Esophagus muscularis mucosa (tissue), 4 donors: ENCODE results near the gene DRG1. TPM values are rescaled to one million over a fixed set of nuclear protein-coding genes. Genes with fewer than 3 reads are reported as not detected.
"Not testable (repeated sequence)": the region's sequence is repeated elsewhere in the genome, so short reads cannot be mapped to it uniquely, and the experiment has no call there.

ENCODE experiments used
- DNase-seq: peaks from one replicate; pipeline ENCODE4 v3.0.0-alpha.2; 2017; ENCODE audit errors: extremely low spot score
- H3K27ac ChIP-seq, 4 donors: fragments of 200-600 bp; sonication (generic); replicated peaks in 1 of 4; 1 replicate in 3 of 4; 2 replicates in 1 of 4; pipeline ENCODE4 v1.5.1; 2016 to 2019; ENCODE audit warnings: mild to moderate bottlenecking in 1 of 4
- H3K27me3 ChIP-seq, 4 donors: fragments of 200-600 bp; sonication (generic); one replicate each; pipeline versions ENCODE4 v1.5.1 to v1.6.0; 2016 to 2019
- H3K36me3 ChIP-seq, 4 donors: fragments of 200-600 bp; sonication (generic); one replicate each; pipeline ENCODE4 v1.5.1; 2016 to 2019
- H3K4me1 ChIP-seq, 4 donors: fragments of 200-600 bp; sonication (generic); one replicate each; pipeline ENCODE4 v1.5.1; 2016 to 2019
- H3K4me3 ChIP-seq, 4 donors: fragments of 200-600 bp; sonication (generic); 1 replicate in 2 of 4; 2 replicates in 2 of 4; pipeline ENCODE4 v1.5.1; 2016 to 2019; ENCODE audit warnings: mild to moderate bottlenecking in 4 of 4, moderate library complexity in 1 of 4
- H3K9me3 ChIP-seq, 4 donors: fragments of 200-600 bp; sonication (generic); 1 replicate in 3 of 4; 2 replicates in 1 of 4; pipeline ENCODE4 v1.5.1; 2016 to 2019
- CTCF ChIP-seq, 3 experiments: fragments of 200-600 bp in 2 of 3; fragments of 450-650 bp in 1 of 3; sonication (generic) in 2 of 3; IDR thresholded peaks; one replicate each; pipeline ENCODE4 v1.5.1; 2017 to 2019; ENCODE audit warnings: antibody characterized with exemption in 3 of 3, mild to moderate bottlenecking in 2 of 3, moderate library complexity in 1 of 3
- EP300 ChIP-seq: sonication (generic); formaldehyde crosslinking; IDR thresholded peaks from one replicate; pipeline ENCODE4 v1.6.1; 2017; ENCODE audit warnings: antibody characterized with exemption
- POLR2A ChIP-seq: fragments of 450-650 bp; IDR thresholded peaks from one replicate; pipeline ENCODE4 v1.6.1; 2017; ENCODE audit warnings: antibody characterized with exemption, moderate library complexity, mild to moderate bottlenecking, low read depth
- POLR2AphosphoS5 ChIP-seq, 2 donors: sonication (generic); formaldehyde crosslinking; IDR thresholded peaks; one replicate each; pipeline ENCODE4 v1.6.1; 2017; ENCODE audit warnings: antibody characterized with exemption in 2 of 2
- WGBS: methylation state at CpG from one replicate; pipeline ENCODE4 v1.1.5; 2018; 5-methylcytosine and 5-hydroxymethylcytosine counted together
- intact Hi-C: fragments of 100-400 bp; cut with DNase I; formaldehyde crosslinking; loops from one replicate; pipeline ENCODE4 v1.15.1; 2023
- total RNA-seq, 4 donors: library from RNA; depleted of rRNA; stranded (reverse); fragments of >200 nt; gene quantifications; one replicate each; pipeline versions ENCODE4 v1.1.0 to v1.2.1, GENCODE V29; 2016

DRG1 gene
- total RNA-seq, 4 donors from 2014 or later: 38.3 to 61.0 (median 53.0) TPM

DNA sequence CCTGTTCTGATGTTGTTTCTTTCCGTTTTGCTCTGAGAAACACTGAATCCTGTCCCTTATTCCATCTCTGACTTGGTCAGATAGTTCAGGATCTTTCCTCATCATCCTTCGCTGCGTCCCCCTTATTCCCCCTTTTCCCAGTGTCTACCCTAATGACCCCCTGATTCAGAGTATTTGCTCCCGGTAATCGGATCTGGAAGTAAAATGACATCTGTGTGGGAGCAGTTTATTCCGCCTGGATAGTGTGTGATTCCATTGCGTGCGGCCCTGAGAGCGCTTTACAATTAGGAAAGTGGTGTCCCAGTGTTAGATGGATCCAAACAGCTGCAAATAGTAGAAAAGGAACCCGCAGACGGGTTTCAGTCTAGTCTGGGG lies 606 bp downstream of the DRG1 start:
- no peak for DNase-seq
- Histone ChIP-seq H3K27me3 (no peaks in the 10 kb centered on the region), H3K9me3 (no peaks in the 10 kb centered on the region), H3K36me3 (peaks cover 15 to 39% (median 34%) of the 10 kb centered on the region in 4 donors), H3K4me3 (peak overlapping the region; percentile 69 to 87 (median 76)), H3K4me1 (peaks cover 12 to 30% (median 21%) of the 10 kb centered on the region in 4 donors), H3K27ac (peak overlapping the region; percentile 84 to 91 (median 85))
- intact Hi-C loops: no loop called here
- TF ChIP-seq CTCF (IDR thresholded peaks at IDR 0.05): no peak
- no peak for TF ChIP-seq EP300
- no peak for TF ChIP-seq POLR2A
- TF ChIP-seq POLR2AphosphoS5 (IDR thresholded peaks at IDR 0.05): no peak
- 2% methylated on average over 11 of the region's 11 CpGs for WGBS

- H3K27me3 ChIP-seq: not testable (repeated sequence)
These were observed 2.9 kb downstream of the DRG1 start for GRCh38 chr22:31402350-31402749.

GRCh38 chr22:31425331-31426050 lies 26.1 kb downstream of the DRG1 start:
- no peaks in the 10 kb centered on the region for H3K9me3 ChIP-seq
- no peak for TF ChIP-seq POLR2AphosphoS5 (IDR thresholded peaks at IDR 0.05)
- no peak for TF ChIP-seq EP300
- TF ChIP-seq POLR2A: no peak
- no peak for TF ChIP-seq CTCF (IDR thresholded peaks at IDR 0.05)
- H3K36me3 ChIP-seq: peaks cover 88 to 100% (median 96%) of the 10 kb centered on the region in 4 donors
- H3K4me3 ChIP-seq: no peak overlapping the region
- no peak overlapping the region for H3K27ac ChIP-seq
- H3K4me1 ChIP-seq: no peaks in the 10 kb centered on the region
- intact Hi-C loops: no loop called here
- no peaks in the 10 kb centered on the region for H3K27me3 ChIP-seq
- 84% methylated on average over 9 of the region's 9 CpGs for WGBS
- DNase-seq: no peak

More at GRCh38 chr22:31402350-31402749, 2.9 kb downstream of the DRG1 start:
- Histone ChIP-seq H3K36me3 (peaks cover 37 to 63% (median 51%) of the 10 kb centered on the region in 4 donors), H3K4me1 (peaks cover 12 to 30% (median 22%) of the 10 kb centered on the region in 4 donors)
- 92% methylated on average over 2 of the region's 2 CpGs for WGBS
- intact Hi-C loops, H3K27ac ChIP-seq, H3K9me3 ChIP-seq, H3K4me3 ChIP-seq, DNase-seq: not testable (repeated sequence)

DNA sequence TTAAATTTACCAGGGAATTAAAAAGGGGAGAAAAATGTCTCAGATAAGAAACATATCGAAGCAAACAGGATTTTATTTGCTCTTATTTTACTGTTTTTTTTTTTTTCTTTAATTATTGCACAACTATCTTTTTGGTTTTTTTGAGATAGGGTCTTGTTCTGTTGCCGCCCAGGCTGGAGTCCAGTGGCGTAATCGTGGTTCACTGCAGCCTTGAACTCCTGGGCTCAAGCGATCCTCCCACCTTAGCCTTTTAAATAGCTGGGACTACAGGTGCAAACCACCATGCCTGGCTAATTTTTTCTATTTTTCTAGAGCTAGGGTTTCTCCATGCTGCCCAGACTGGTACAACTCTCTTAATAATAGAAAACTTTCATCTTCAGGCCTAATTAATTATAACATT lies 32.5 kb downstream of the DRG1 start:
- TF ChIP-seq CTCF (IDR thresholded peaks at IDR 0.05) (no peak), POLR2AphosphoS5 (IDR thresholded peaks at IDR 0.05) (no peak), POLR2A (no peak), EP300 (no peak)
- no peaks in the 10 kb centered on the region for H3K9me3 ChIP-seq
- intact Hi-C loops: no loop called here
- H3K27ac ChIP-seq: no peak overlapping the region
- H3K27me3 ChIP-seq: no peaks in the 10 kb centered on the region
- no peak for DNase-seq
- no peaks in the 10 kb centered on the region for H3K4me1 ChIP-seq
- 88% methylated on average over 5 of the region's 5 CpGs for whole genome bisulfite sequencing
- H3K4me3 ChIP-seq: no peak overlapping the region
- peaks cover 76 to 100% (median 97%) of the 10 kb centered on the region in 4 donors for H3K36me3 ChIP-seq

DNA sequence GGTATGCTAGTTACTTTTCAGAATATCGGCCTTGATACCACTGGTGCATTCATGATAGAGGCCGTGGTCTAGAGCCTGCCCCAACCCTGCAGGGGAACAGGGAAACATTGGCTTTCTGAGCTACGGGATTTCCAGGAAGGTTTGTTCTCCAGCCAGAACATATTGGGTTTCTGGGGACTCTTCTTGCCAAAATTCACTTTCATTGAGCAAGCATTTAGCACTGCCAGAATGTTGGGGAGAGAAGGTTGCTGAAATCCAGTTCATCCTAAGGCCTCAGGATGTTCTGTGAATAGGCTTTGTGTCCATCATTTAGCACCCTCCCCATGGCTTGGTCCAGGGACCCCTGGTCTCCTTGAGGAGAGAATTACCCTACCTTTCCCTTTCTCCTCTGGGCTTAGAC lies 36.7 kb downstream of the DRG1 start:
- DNase-seq: no peak
- peaks cover 75 to 100% (median 100%) of the 10 kb centered on the region in 4 donors for H3K36me3 ChIP-seq
- no peaks in the 10 kb centered on the region for H3K9me3 ChIP-seq
- no peak for TF ChIP-seq CTCF (IDR thresholded peaks at IDR 0.05)
- no peak for TF ChIP-seq POLR2A
- TF ChIP-seq POLR2AphosphoS5 (IDR thresholded peaks at IDR 0.05): no peak
- TF ChIP-seq EP300: no peak
- H3K4me3 ChIP-seq: no peak overlapping the region
- H3K27ac ChIP-seq: peak overlapping the region in 1 of 4 donors; percentile 3
- H3K27me3 ChIP-seq: no peaks in the 10 kb centered on the region
- WGBS: 84% methylated on average over 3 of the region's 3 CpGs
- H3K4me1 ChIP-seq: peaks cover 0 to 4% (median 0%) of the 10 kb centered on the region in 4 donors
- intact Hi-C loops: no loop called here
